ENCODE data around the gene EVI5L. TPM values are rescaled to one million over a fixed set of nuclear protein-coding genes. Genes with fewer than 3 reads are reported as not detected.

The EVI5L gene
- polyA plus RNA-seq, 2 donors, result 8.5 to 8.8 TPM

DNA sequence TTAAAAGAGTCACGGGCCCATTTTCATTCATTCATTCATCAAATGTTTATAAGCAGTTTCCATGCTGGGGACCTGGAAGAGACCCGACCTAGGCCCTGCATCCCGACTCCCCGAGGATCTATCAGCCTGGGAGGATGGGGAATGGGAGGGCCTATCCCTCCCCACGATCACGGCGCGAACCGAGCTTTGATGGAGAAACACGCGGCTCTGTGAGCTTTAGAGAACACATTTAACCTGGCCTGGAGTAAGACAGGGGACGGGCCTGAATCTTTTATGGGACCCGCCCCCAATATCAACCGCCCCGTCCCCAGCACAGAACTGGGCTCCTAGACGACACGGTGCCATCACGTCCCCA is 875 bp upstream of the EVI5L start:
- H3K27ac ChIP-seq (ENCODE audit: low read depth in 2 of 2, low read length in 1 of 2), result peak overlapping the region in 1 of 2 donors; percentile 10
- no peaks in the 10 kb centered on the region for H3K27me3 ChIP-seq (ENCODE audit: control insufficient read depth in 1 of 2, insufficient read depth in 2 of 2, low read length in 2 of 2)
- H3K36me3 ChIP-seq (ENCODE audit: control insufficient read depth in 2 of 2, insufficient read depth in 2 of 2, low read length in 1 of 2), result no peaks in the 10 kb centered on the region
- H3K4me1 ChIP-seq (ENCODE audit: control insufficient read depth in 2 of 2, insufficient read depth in 2 of 2, low read length in 1 of 2), result peaks cover 7 to 8% of the 10 kb centered on the region in 2 donors
- H3K4me3 ChIP-seq (ENCODE audit: low read depth in 1 of 2, low read length in 2 of 2), result peak overlapping the region in 1 of 2 donors; percentile 80
- H3K9me3 ChIP-seq (ENCODE audit: control insufficient read depth in 2 of 2, insufficient read depth in 1 of 2, low read depth in 1 of 2, low read length in 1 of 2), result no peaks in the 10 kb centered on the region
- WGBS, 2 donors, result 7 to 9% methylated on average over 18 of the region's 18 CpGs

DNA sequence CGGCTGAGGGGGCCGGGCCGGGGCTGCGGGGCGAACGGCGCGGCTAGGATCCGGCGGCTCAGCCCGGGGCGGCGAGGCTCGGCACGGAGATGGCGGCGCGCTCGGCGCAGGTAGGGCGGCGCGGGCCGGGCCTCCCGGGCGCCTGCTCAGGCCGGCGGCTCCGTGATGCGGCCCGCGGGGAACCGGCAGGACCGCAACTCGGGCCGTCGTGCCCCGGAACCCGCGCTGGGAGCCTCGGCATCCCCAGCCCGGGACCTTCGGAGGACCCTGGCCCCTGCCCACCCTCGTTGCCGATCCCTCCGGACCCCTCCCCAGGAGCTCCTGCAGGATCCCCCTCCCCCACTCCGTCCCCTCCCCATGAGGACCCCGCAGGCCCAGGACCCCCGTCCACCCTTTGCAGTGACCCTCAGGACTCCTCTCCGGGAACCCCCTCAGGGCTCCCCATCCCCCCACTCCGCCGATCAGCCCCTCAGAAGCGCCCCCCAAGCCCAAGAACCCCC is 304 bp downstream of the EVI5L start:
- WGBS, 2 donors, result 1 to 2% methylated on average over 29 to 53 of the region's 53 CpGs
- Histone ChIP-seq H3K27ac (ENCODE audit: low read depth in 2 of 2, low read length in 1 of 2) (peak overlapping the region; percentile 35 to 50), H3K4me1 (ENCODE audit: control insufficient read depth in 2 of 2, insufficient read depth in 2 of 2, low read length in 1 of 2) (peaks cover 7 to 8% of the 10 kb centered on the region in 2 donors)

DNA sequence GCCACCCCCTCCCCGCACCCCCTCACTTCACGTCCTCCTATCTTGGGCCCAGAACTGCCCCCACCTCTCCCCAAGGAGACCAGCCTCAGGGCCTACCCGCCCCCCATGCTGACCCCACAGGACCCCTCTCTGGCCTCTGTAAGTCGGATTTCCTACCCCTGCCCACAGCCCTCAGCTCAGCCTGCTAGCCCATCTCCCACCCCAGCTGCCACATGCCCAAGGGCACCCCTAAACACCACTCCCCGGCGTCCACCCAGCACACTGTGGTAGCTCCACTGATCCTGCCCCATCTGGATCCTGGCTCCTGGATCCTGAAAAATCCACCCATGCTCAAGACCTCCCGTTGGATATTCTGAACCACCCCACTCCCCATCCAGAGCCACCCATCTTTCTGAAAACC is 805 bp downstream of the EVI5L start:
- no peaks in the 10 kb centered on the region for H3K9me3 ChIP-seq (ENCODE audit: control insufficient read depth in 2 of 2, insufficient read depth in 1 of 2, low read depth in 1 of 2, low read length in 1 of 2)
- H3K27ac ChIP-seq (ENCODE audit: low read depth in 2 of 2, low read length in 1 of 2), result no peak overlapping the region
- 38 to 42% methylated on average over 7 of the region's 7 CpGs for WGBS, 2 donors
- H3K4me1 ChIP-seq (ENCODE audit: control insufficient read depth in 2 of 2, insufficient read depth in 2 of 2, low read length in 1 of 2), result peaks cover 7 to 8% of the 10 kb centered on the region in 2 donors
- H3K27me3 ChIP-seq (ENCODE audit: control insufficient read depth in 1 of 2, insufficient read depth in 2 of 2, low read length in 2 of 2), result no peaks in the 10 kb centered on the region
- H3K36me3 ChIP-seq (ENCODE audit: control insufficient read depth in 2 of 2, insufficient read depth in 2 of 2, low read length in 1 of 2), result no peaks in the 10 kb centered on the region
- peak overlapping the region in 1 of 2 donors; percentile 80 for H3K4me3 ChIP-seq (ENCODE audit: low read depth in 1 of 2, low read length in 2 of 2)

More for the DNA sequence above, 304 bp downstream of the EVI5L start:
- no peaks in the 10 kb centered on the region for H3K9me3 ChIP-seq (ENCODE audit: control insufficient read depth in 2 of 2, insufficient read depth in 1 of 2, low read depth in 1 of 2, low read length in 1 of 2)
- no peaks in the 10 kb centered on the region for H3K27me3 ChIP-seq (ENCODE audit: control insufficient read depth in 1 of 2, insufficient read depth in 2 of 2, low read length in 2 of 2)
- peak overlapping the region; percentile 62 to 80 for H3K4me3 ChIP-seq (ENCODE audit: low read depth in 1 of 2, low read length in 2 of 2)
- no peaks in the 10 kb centered on the region for H3K36me3 ChIP-seq (ENCODE audit: control insufficient read depth in 2 of 2, insufficient read depth in 2 of 2, low read length in 1 of 2)

- 59 to 66% methylated on average over 10 of the region's 10 CpGs for WGBS, 2 donors
- H3K4me1 ChIP-seq (ENCODE audit: control insufficient read depth in 2 of 2, insufficient read depth in 2 of 2, low read length in 1 of 2), result peaks cover 7 to 8% of the 10 kb centered on the region in 2 donors
- H3K27ac ChIP-seq (ENCODE audit: low read depth in 2 of 2, low read length in 1 of 2), result no peak overlapping the region
- no peak overlapping the region for H3K4me3 ChIP-seq (ENCODE audit: low read depth in 1 of 2, low read length in 2 of 2)
- no peaks in the 10 kb centered on the region for H3K27me3 ChIP-seq (ENCODE audit: control insufficient read depth in 1 of 2, insufficient read depth in 2 of 2, low read length in 2 of 2)
- H3K9me3 ChIP-seq (ENCODE audit: control insufficient read depth in 2 of 2, insufficient read depth in 1 of 2, low read depth in 1 of 2, low read length in 1 of 2), result no peaks in the 10 kb centered on the region
- no peaks in the 10 kb centered on the region for H3K36me3 ChIP-seq (ENCODE audit: control insufficient read depth in 2 of 2, insufficient read depth in 2 of 2, low read length in 1 of 2)
These were observed 1.4 kb downstream of the EVI5L start for GRCh38 chr19:7831452-7831851.

GRCh38 chr19:7832009-7832408 is 2.0 kb downstream of the EVI5L start:
- no peaks in the 10 kb centered on the region for H3K9me3 ChIP-seq (ENCODE audit: control insufficient read depth in 2 of 2, insufficient read depth in 1 of 2, low read depth in 1 of 2, low read length in 1 of 2)
- H3K4me3 ChIP-seq (ENCODE audit: low read depth in 1 of 2, low read length in 2 of 2), result no peak overlapping the region
- H3K36me3 ChIP-seq (ENCODE audit: control insufficient read depth in 2 of 2, insufficient read depth in 2 of 2, low read length in 1 of 2), result no peaks in the 10 kb centered on the region
- no peaks in the 10 kb centered on the region for H3K27me3 ChIP-seq (ENCODE audit: control insufficient read depth in 1 of 2, insufficient read depth in 2 of 2, low read length in 2 of 2)
- WGBS, 2 donors, result 87 to 89% methylated on average over 17 of the region's 17 CpGs
- no peak overlapping the region for H3K27ac ChIP-seq (ENCODE audit: low read depth in 2 of 2, low read length in 1 of 2)
- H3K4me1 ChIP-seq (ENCODE audit: control insufficient read depth in 2 of 2, insufficient read depth in 2 of 2, low read length in 1 of 2), result peaks cover 7 to 8% of the 10 kb centered on the region in 2 donors

- WGBS, 2 donors, result 56 to 68% methylated on average over 12 of the region's 12 CpGs
- Histone ChIP-seq H3K36me3 (ENCODE audit: control insufficient read depth in 2 of 2, insufficient read depth in 2 of 2, low read length in 1 of 2) (no peaks in the 10 kb centered on the region), H3K27ac (ENCODE audit: low read depth in 2 of 2, low read length in 1 of 2) (peak overlapping the region in 1 of 2 donors; percentile 97), H3K4me3 (ENCODE audit: low read depth in 1 of 2, low read length in 2 of 2) (no peak overlapping the region), H3K9me3 (ENCODE audit: control insufficient read depth in 2 of 2, insufficient read depth in 1 of 2, low read depth in 1 of 2, low read length in 1 of 2) (no peaks in the 10 kb centered on the region), H3K27me3 (ENCODE audit: control insufficient read depth in 1 of 2, insufficient read depth in 2 of 2, low read length in 2 of 2) (no peaks in the 10 kb centered on the region), H3K4me1 (ENCODE audit: control insufficient read depth in 2 of 2, insufficient read depth in 2 of 2, low read length in 1 of 2) (peaks cover 7 to 8% of the 10 kb centered on the region in 2 donors)
These were observed 2.8 kb downstream of the EVI5L start for GRCh38 chr19:7832781-7833180.

DNA sequence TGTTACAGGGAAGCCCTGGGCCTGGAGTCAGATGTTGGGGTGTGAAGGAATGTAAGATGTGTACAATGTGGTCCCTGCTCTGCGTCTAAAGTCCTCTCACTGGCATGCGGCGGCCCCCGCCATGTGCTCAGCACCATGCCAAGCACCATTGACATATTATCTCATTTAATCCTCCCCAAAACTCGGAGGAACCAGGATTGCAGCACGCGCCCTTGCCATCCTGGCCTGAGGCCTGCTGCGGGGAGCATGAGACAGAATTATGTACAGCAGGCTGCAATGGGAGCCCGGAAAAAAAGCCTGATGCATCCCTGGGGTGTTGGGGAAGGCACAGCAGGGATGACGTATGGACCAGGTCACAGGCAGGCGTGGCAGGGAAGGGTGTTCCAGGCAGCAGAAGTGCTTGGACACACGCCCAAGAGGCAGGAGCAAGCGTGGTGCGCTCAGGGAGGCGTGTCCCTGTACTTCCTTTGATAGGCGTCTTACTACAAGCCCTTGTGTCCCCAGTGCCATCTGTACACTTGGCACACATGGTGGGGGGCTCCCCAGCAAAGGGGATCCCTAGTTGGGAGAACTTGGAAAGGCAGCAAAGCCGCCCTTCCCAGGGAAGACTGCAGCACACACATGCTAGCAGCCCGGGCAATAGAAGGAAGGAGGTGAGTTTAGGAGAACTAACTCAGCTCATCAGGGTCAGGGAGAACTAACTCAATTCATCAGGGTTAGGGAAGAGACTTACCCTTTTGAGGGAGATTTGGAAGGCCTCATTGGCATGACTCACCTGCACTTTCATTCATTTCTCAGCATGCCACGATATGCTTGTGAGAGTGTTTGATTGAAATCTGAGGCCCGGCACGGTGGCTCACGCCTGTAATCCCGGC is 3.4 kb downstream of the EVI5L start:
- no peaks in the 10 kb centered on the region for H3K36me3 ChIP-seq (ENCODE audit: control insufficient read depth in 2 of 2, insufficient read depth in 2 of 2, low read length in 1 of 2)
- WGBS, 2 donors, result 44 to 53% methylated on average over 23 of the region's 23 CpGs
- H3K27me3 ChIP-seq (ENCODE audit: control insufficient read depth in 1 of 2, insufficient read depth in 2 of 2, low read length in 2 of 2), result no peaks in the 10 kb centered on the region
- no peak overlapping the region for H3K4me3 ChIP-seq (ENCODE audit: low read depth in 1 of 2, low read length in 2 of 2)
- H3K27ac ChIP-seq (ENCODE audit: low read depth in 2 of 2, low read length in 1 of 2), result peak overlapping the region; percentile 92 to 97
- H3K4me1 ChIP-seq (ENCODE audit: control insufficient read depth in 2 of 2, insufficient read depth in 2 of 2, low read length in 1 of 2), result peaks cover 7 to 8% of the 10 kb centered on the region in 2 donors
- no peaks in the 10 kb centered on the region for H3K9me3 ChIP-seq (ENCODE audit: control insufficient read depth in 2 of 2, insufficient read depth in 1 of 2, low read depth in 1 of 2, low read length in 1 of 2)

DNA sequence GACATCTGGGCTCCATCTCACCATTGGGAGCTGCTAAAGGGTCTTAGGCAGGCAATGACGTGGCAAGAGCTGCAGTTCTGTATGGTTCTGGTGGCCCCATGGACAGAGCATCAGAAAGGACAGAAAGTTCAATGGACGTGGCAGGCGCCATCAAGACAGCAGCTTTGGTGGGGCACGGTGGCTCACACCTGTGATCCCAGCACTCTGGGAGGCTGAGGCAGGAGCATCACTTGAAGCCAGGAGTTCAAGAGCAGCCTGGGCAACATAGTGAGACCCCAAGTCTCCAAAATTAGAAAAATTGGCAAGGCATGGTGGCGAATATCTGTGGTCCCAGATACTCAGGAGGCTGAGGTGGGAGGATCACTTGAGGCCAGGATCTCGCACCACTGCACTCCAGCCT is 9.5 kb downstream of the EVI5L start:
- Histone ChIP-seq H3K4me1 (ENCODE audit: control insufficient read depth in 2 of 2, insufficient read depth in 2 of 2, low read length in 1 of 2) (no peaks in the 10 kb centered on the region), H3K27me3 (ENCODE audit: control insufficient read depth in 1 of 2, insufficient read depth in 2 of 2, low read length in 2 of 2) (no peaks in the 10 kb centered on the region), H3K9me3 (ENCODE audit: control insufficient read depth in 2 of 2, insufficient read depth in 1 of 2, low read depth in 1 of 2, low read length in 1 of 2) (peaks cover 0 to 6% of the 10 kb centered on the region in 2 donors), H3K4me3 (ENCODE audit: low read depth in 1 of 2, low read length in 2 of 2) (no peak overlapping the region), H3K36me3 (ENCODE audit: control insufficient read depth in 2 of 2, insufficient read depth in 2 of 2, low read length in 1 of 2) (no peaks in the 10 kb centered on the region), H3K27ac (ENCODE audit: low read depth in 2 of 2, low read length in 1 of 2) (no peak overlapping the region)
- 95 to 98% methylated on average over 6 of the region's 6 CpGs for WGBS, 2 donors

DNA sequence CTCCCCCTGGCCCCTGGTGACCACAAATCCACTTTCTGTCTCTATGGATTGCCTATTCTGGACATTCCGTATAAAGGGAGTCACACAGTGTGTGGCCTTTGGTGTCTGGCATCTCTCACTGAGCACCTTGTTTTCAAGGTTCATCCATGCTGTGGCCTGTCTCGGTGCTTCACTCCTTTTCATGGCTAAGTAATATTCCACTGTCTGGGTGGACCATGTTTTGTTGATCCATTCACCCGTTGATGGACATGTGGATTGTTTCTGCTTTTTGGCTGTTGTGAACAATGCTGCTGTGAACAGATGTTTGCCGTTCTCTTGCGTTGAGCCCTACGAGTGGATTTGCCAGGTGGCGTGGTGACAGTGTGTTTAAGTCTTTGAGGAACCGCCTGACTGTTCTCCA is 10.6 kb downstream of the EVI5L start:
- no peak overlapping the region for H3K4me3 ChIP-seq (ENCODE audit: low read depth in 1 of 2, low read length in 2 of 2)
- WGBS, 2 donors, result 86 to 89% methylated on average over 8 of the region's 8 CpGs
- H3K27me3 ChIP-seq (ENCODE audit: control insufficient read depth in 1 of 2, insufficient read depth in 2 of 2, low read length in 2 of 2), result no peaks in the 10 kb centered on the region
- peaks cover 0 to 6% of the 10 kb centered on the region in 2 donors for H3K9me3 ChIP-seq (ENCODE audit: control insufficient read depth in 2 of 2, insufficient read depth in 1 of 2, low read depth in 1 of 2, low read length in 1 of 2)
- no peaks in the 10 kb centered on the region for H3K4me1 ChIP-seq (ENCODE audit: control insufficient read depth in 2 of 2, insufficient read depth in 2 of 2, low read length in 1 of 2)
- H3K27ac ChIP-seq (ENCODE audit: low read depth in 2 of 2, low read length in 1 of 2), result no peak overlapping the region
- H3K36me3 ChIP-seq (ENCODE audit: control insufficient read depth in 2 of 2, insufficient read depth in 2 of 2, low read length in 1 of 2), result no peaks in the 10 kb centered on the region
